HCT116 (cell line): ENCODE results near the gene LRR1. TPM values are rescaled to one million over a fixed set of nuclear protein-coding genes. Genes with fewer than 3 reads are reported as not detected.
A peak's percentile ranks its signal among the peaks of the same experiment; 100 is the strongest.
"Not testable (repeated sequence)": the region's sequence is repeated elsewhere in the genome, so short reads cannot be mapped to it uniquely, and the experiment has no call there.

Experiments used
- ATAC-seq: fragments of 200-7000 bp; cut with Tn5 transposase; 2 replicates; pipeline ENCODE4 v1.9.1; 2020; ENCODE audit warnings: mild to moderate bottlenecking, moderate library complexity
- BruUV-seq: library from RNA; stranded (reverse); fragments of 400-500 nt; replicated peaks from 2 replicates; lab custom pipeline; 2021; lab: Mats Ljungman, UMichigan
- CTCF ChIA-PET: fragments of 300-600 bp; sonication (Branson Sonifier 250); formaldehyde crosslinking; loops from one replicate; lab custom pipeline; 2021; ENCODE audit warnings: antibody characterized with exemption; lab: Charles Lee
- POLR2A ChIA-PET: fragments of 300-600, 350-600 bp; sonication (Branson Sonifier 250); formaldehyde crosslinking; loops from one replicate; lab custom pipeline; 2021; ENCODE audit warnings: antibody characterized with exemption; lab: Charles Lee
- RAD21 ChIA-PET, 2 experiments: fragments of 300-600 bp; sonication (Branson Sonifier 250); formaldehyde crosslinking; loops; one replicate each; lab custom pipeline; 2023; ENCODE audit warnings: low total read pairs in 2 of 2; ENCODE audit not compliant: uncharacterized antibody in 2 of 2, unreplicated experiment in 2 of 2, low non-redundant PET in 1 of 2; lab: Charles Lee
- DNase-seq: peaks from one replicate; pipeline ENCODE4 v3.0.0-alpha.2; 2010; ENCODE audit warnings: low read depth, low spot score
- H2AFZ ChIP-seq: fragments of 200-600 bp; shearing (Covaris generic), sonication (generic); 2 replicates; pipeline ENCODE4 v1.6.1; 2017; ENCODE audit warnings: low read depth, mixed run types, mixed read lengths, antibody characterized with exemption, low read length; ENCODE audit not compliant: poor library complexity, severe bottlenecking
- H3K27ac ChIP-seq: 2 replicates; pipeline ENCODE4 v1.5.1; 2012; ENCODE audit warnings: low read depth, low read length
- H3K27me3 ChIP-seq: fragments of 200-600 bp; sonication (generic); 2 replicates; pipeline ENCODE4 v1.6.1; 2016; ENCODE audit warnings: mixed run types, low read length, mixed read lengths; ENCODE audit not compliant: insufficient read depth
- H3K36me3 ChIP-seq, 2 experiments: fragments of 200-500 bp in 1 of 2; fragments of 200-600 bp in 1 of 2; sonication (Bioruptor generic) in 1 of 2; sonication (generic) in 1 of 2; 2 replicates each; pipeline versions ENCODE4 v1.5.1 to v1.6.1; 2014 to 2016; ENCODE audit warnings: low read length in 2 of 2, inconsistent platforms in 1 of 2, mixed read lengths in 1 of 2, mixed run types in 1 of 2; ENCODE audit not compliant: insufficient read depth in 2 of 2, control insufficient read depth in 1 of 2
- H3K4me1 ChIP-seq, 2 experiments: fragments of 200-600 bp in 1 of 2; sonication (generic) in 1 of 2; 2 replicates each; pipeline versions ENCODE4 v1.5.1 to v1.6.1; 2012 to 2017; ENCODE audit warnings: low read length in 2 of 2, inconsistent platforms in 1 of 2, mild to moderate bottlenecking in 1 of 2, mixed read lengths in 1 of 2, mixed run types in 1 of 2, moderate library complexity in 1 of 2; ENCODE audit not compliant: insufficient read depth in 2 of 2, control insufficient read depth in 1 of 2
- H3K4me2 ChIP-seq: fragments of 200-600 bp; sonication (generic); 2 replicates; pipeline ENCODE4 v1.6.1; 2017; ENCODE audit warnings: mixed run types, low read length, mixed read lengths
- H3K4me3 ChIP-seq, 2 experiments: fragments of 200-600 bp in 1 of 2; sonication (generic) in 1 of 2; replicated peaks in 1 of 2; 2 replicates each; pipeline ENCODE4 v1.5.1; 2011 to 2016; ENCODE audit warnings: low read length in 2 of 2, control low read depth in 1 of 2, low read depth in 1 of 2, mild to moderate bottlenecking in 1 of 2, mixed read lengths in 1 of 2, mixed run types in 1 of 2
- H3K79me2 ChIP-seq: fragments of 200-600 bp; sonication (generic); 2 replicates; pipeline ENCODE4 v1.6.1; 2017; ENCODE audit warnings: mild to moderate bottlenecking, mixed run types, low read length, moderate library complexity, mixed read lengths; ENCODE audit not compliant: insufficient read depth
- H3K9ac ChIP-seq: fragments of 200-600 bp; sonication (generic); 2 replicates; pipeline ENCODE4 v1.6.1; 2016; ENCODE audit warnings: low read length, mixed read lengths
- H3K9me2 ChIP-seq: fragments of 200-600 bp; sonication (generic), shearing (Covaris generic); 2 replicates; pipeline ENCODE4 v1.6.1; 2017; ENCODE audit warnings: mixed run types, mild to moderate bottlenecking, moderate library complexity; ENCODE audit not compliant: insufficient read depth
- H3K9me3 ChIP-seq, 2 experiments: fragments of 200-500 bp in 1 of 2; fragments of 200-600 bp in 1 of 2; sonication (Bioruptor generic) in 1 of 2; sonication (generic) in 1 of 2; 2 replicates each; pipeline ENCODE4 v1.6.1; 2014 to 2017; ENCODE audit warnings: low read length in 2 of 2, mixed read lengths in 2 of 2, inconsistent platforms in 1 of 2, low read depth in 1 of 2, mild to moderate bottlenecking in 1 of 2, mixed run types in 1 of 2, moderate library complexity in 1 of 2; ENCODE audit not compliant: control insufficient read depth in 1 of 2, insufficient read depth in 1 of 2
- H4K20me1 ChIP-seq: fragments of 200-600 bp; sonication (generic), shearing (Covaris generic); 2 replicates; pipeline ENCODE4 v1.6.1; 2017; ENCODE audit warnings: mixed run types, mild to moderate bottlenecking, moderate library complexity; ENCODE audit not compliant: insufficient read depth
- ATF3 ChIP-seq: IDR thresholded peaks from 2 replicates; pipeline ENCODE4 v1.6.1; 2012
- CBX3 ChIP-seq: IDR thresholded peaks from 2 replicates; pipeline ENCODE4 v1.6.1; 2012; ENCODE audit warnings: low read depth
- CEBPB ChIP-seq: IDR thresholded peaks from 2 replicates; pipeline ENCODE4 v1.6.1; 2012; ENCODE audit warnings: low read depth
- CTCF ChIP-seq, 3 experiments: fragments of 200-600 bp in 1 of 3; sonication (generic) in 1 of 3; IDR thresholded peaks in 2 of 3; conservative IDR thresholded peaks in 1 of 3; 2 replicates each; pipeline ENCODE4 v1.5.1; 2012 to 2017; ENCODE audit warnings: low read depth in 2 of 3, low read length in 2 of 3, antibody characterized with exemption in 1 of 3, borderline replicate concordance in 1 of 3, control low read depth in 1 of 3, mild to moderate bottlenecking in 1 of 3, mixed read lengths in 1 of 3, mixed run types in 1 of 3, moderate library complexity in 1 of 3; ENCODE audit not compliant: insufficient read depth in 1 of 3
- EZH2phosphoT487 ChIP-seq: fragments of 200-600 bp; IDR thresholded peaks from 2 replicates; pipeline ENCODE4 v1.6.1; 2018; ENCODE audit warnings: antibody characterized with exemption, borderline replicate concordance
- FOSL1 ChIP-seq: IDR thresholded peaks from 2 replicates; pipeline ENCODE4 v1.6.1; 2012; ENCODE audit warnings: low read depth
- POLR2A ChIP-seq: IDR thresholded peaks from 2 replicates; pipeline ENCODE4 v1.7.0; 2011; ENCODE audit warnings: borderline replicate concordance; ENCODE audit not compliant: insufficient read depth, insufficient read length; ENCODE audit errors: extremely low read depth
- POLR2AphosphoS5 ChIP-seq: IDR thresholded peaks from 2 replicates; pipeline ENCODE4 v1.6.1; 2011; ENCODE audit warnings: mild to moderate bottlenecking, low read depth, low read length, moderate library complexity
- SIN3A ChIP-seq: IDR thresholded peaks from 2 replicates; pipeline ENCODE4 v1.6.1; 2012; ENCODE audit warnings: low read depth
- SP1 ChIP-seq: IDR thresholded peaks from 2 replicates; pipeline ENCODE4 v1.6.1; 2012; ENCODE audit warnings: low read depth
- SRF ChIP-seq: IDR thresholded peaks from 2 replicates; pipeline ENCODE4 v1.6.1; 2012; ENCODE audit warnings: low read depth
- TCF7L2 ChIP-seq: IDR thresholded peaks from 2 replicates; pipeline ENCODE4 v1.7.0; 2011; ENCODE audit warnings: borderline replicate concordance, inconsistent platforms; ENCODE audit not compliant: insufficient read depth, insufficient read length; ENCODE audit errors: extremely low read depth
- ZNF274 ChIP-seq: fragments of 200-500 bp; sonication (Bioruptor generic); IDR thresholded peaks from 2 replicates; pipeline ENCODE4 v1.6.1; 2014; ENCODE audit warnings: mild to moderate bottlenecking, low read depth, low read length, inconsistent platforms
- intact Hi-C: fragments of 100-400 bp; cut with micrococcal nuclease; formaldehyde crosslinking; loops from 2 replicates; pipeline ENCODE4 v1.10.0; 2022
- total RNA-seq: library from RNA; stranded (reverse); gene quantifications from one replicate; pipeline ENCODE4 v1.2.1, GENCODE V29; 2021; ENCODE audit not compliant: unreplicated experiment
- TF ChIP-seq, protein P1 (sequence below): IDR thresholded peaks from 2 replicates; pipeline ENCODE4 v1.6.1; 2011; ENCODE audit warnings: mild to moderate bottlenecking, low read length, moderate library complexity; ENCODE audit not compliant: insufficient replicate concordance; ENCODE audit errors: extremely low read depth

Gene LRR1
- total RNA-seq, 1 experiment from 2014 or later = 34.6 TPM

DNA sequence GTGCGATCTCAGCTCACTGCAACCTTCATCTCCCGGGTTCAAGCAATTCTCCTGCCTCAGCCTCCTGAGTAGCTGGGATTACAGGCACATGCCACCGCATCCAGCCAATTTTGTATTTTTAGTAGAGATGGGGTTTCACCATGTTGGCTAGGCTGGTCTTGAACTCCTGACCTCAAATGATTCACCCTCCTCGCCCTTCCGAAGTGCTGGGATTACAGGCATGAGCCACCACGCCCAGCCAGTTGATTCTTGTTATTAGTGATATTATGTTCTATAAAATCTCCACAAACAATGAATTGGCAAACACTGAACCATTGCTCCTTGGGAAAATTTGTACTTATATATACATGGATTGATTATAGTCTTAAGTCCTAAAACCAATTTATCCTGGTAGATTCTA lies 58.8 kb downstream of the LRR1 start:
- H3K9me3 ChIP-seq, H3K27me3 ChIP-seq, H3K4me3 ChIP-seq, H4K20me1 ChIP-seq, H3K9me2 ChIP-seq, RAD21 ChIA-PET, H2AFZ ChIP-seq, H3K27ac ChIP-seq, POLR2A ChIA-PET, H3K79me2 ChIP-seq, CTCF ChIA-PET, H3K36me3 ChIP-seq, intact Hi-C loops, H3K9ac ChIP-seq, DNase-seq, BruUV-seq: not testable (repeated sequence)
- peak overlapping the region; percentile 36 for H3K4me2 ChIP-seq
- ATAC-seq = peak; percentile 57; the same call in 1 of the 2 replicates
- peaks cover 5 to 23% of the 10 kb centered on the region in 2 experiments; a peak in 3 of 4 replicates for H3K4me1 ChIP-seq

DNA sequence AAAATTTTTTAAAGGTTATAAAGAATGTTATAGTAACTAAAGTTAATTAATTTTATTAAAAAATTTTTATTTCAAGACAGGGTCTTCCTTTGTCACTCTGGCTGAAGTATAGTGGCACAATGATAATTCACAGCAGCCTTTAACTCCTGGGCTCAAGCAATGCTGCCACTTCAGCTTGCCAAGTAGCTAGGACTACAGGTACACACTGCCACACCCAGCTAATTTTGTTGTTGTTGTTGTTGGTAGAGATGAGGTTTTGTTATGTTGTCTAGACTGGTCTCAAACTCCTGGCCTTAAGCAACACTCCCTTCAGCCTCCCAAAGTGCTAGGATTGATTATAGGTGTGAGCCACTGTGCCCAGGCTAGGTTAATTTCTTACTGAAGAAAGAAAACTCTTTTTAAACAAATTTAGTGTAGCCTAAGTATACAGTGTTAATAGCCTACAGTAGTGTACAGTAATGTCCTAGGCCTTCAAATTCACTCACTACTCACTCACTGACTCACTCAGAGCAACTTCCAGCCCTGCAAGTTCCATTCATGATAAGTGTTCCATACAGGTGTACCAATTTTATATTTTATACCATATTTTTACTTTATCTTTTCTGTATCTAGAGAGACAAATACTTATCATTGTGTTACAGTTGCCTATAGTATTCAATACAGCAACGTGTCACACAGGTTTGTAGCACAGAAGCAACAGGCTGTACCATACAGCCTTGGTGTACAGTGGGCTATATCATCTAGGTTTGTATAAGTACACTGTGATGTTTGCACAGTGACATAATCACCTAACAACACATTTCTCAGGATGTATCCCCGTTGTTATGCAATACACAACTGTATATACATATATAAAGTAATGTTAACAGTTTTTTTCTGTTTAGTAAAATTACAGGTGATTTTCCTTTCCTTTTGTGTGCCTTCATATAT lies 61.1 kb downstream of the LRR1 start:
- no peaks in the 10 kb centered on the region for H3K27me3 ChIP-seq
- H4K20me1 ChIP-seq = no peaks in the 10 kb centered on the region
- H3K9me3 ChIP-seq = no peaks in the 10 kb centered on the region
- CTCF ChIA-PET = no interaction called here
- peaks cover 5 to 23% of the 10 kb centered on the region in 2 experiments; a peak in 3 of 4 replicates for H3K4me1 ChIP-seq
- no peaks in the 10 kb centered on the region for H3K79me2 ChIP-seq
- H3K9ac ChIP-seq = no peak overlapping the region
- no TSS peak for BruUV-seq
- H3K4me3 ChIP-seq = no peak overlapping the region
- RAD21 ChIA-PET = no interaction called here
- DNase-seq = no peak
- H2AFZ ChIP-seq = no peak overlapping the region
- no peak overlapping the region for H3K27ac ChIP-seq
- no peak overlapping the region for H3K4me2 ChIP-seq
- intact Hi-C loops = no loop called here
- no peak for ATAC-seq
- no peaks in the 10 kb centered on the region for H3K9me2 ChIP-seq
- peaks cover 3% of the 10 kb centered on the region in 2 experiments; a peak in 1 of 4 replicates for H3K36me3 ChIP-seq
- POLR2A ChIA-PET = no interaction called here
- TF ChIP-seq ZNF274 (no peak), EZH2phosphoT487 (no peak), POLR2AphosphoS5 (no peak), ATF3 (no peak), CEBPB (no peak), CBX3 (no peak), SRF (no peak), SP1 (no peak), POLR2A (no peak), CTCF (IDR thresholded peaks at IDR 0.05 in 2 of 3, conservative IDR thresholded peaks at IDR 0.05 in 1 of 3; ENCODE audit: borderline replicate concordance in 1 of 3, insufficient read depth in 1 of 3, low read depth in 2 of 3, low read length in 2 of 3) (no peak), SIN3A (no peak), FOSL1 (no peak), TCF7L2 (no peak)
- TF ChIP-seq, protein P1, sequence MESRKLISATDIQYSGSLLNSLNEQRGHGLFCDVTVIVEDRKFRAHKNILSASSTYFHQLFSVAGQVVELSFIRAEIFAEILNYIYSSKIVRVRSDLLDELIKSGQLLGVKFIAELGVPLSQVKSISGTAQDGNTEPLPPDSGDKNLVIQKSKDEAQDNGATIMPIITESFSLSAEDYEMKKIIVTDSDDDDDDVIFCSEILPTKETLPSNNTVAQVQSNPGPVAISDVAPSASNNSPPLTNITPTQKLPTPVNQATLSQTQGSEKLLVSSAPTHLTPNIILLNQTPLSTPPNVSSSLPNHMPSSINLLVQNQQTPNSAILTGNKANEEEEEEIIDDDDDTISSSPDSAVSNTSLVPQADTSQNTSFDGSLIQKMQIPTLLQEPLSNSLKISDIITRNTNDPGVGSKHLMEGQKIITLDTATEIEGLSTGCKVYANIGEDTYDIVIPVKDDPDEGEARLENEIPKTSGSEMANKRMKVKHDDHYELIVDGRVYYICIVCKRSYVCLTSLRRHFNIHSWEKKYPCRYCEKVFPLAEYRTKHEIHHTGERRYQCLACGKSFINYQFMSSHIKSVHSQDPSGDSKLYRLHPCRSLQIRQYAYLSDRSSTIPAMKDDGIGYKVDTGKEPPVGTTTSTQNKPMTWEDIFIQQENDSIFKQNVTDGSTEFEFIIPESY = no peak
